Activated B cell treated with CpG ODN at 0.5 μM for 24 hours (primary cell): ENCODE measurements around the gene GNG4. TPM values are rescaled to one million over a fixed set of nuclear protein-coding genes. Genes with fewer than 3 reads are reported as not detected.

Source experiments
- ATAC-seq: fragments of 200-7000 bp; cut with Tn5 transposase; one replicate; pipeline ENCODE4 v1.10.0; 2021; ENCODE audit warnings: low read depth, mild to moderate bottlenecking, moderate library complexity
- CTCF ChIA-PET: fragments of 350-600 bp; sonication (Branson Sonifier 250); formaldehyde crosslinking; loops from one replicate; lab custom pipeline; 2021; ENCODE audit warnings: antibody characterized with exemption; lab: Charles Lee
- POLR2A ChIA-PET: fragments of 350-600 bp; sonication (Branson Sonifier 250); formaldehyde crosslinking; loops from one replicate; lab custom pipeline; 2021; ENCODE audit warnings: antibody characterized with exemption; lab: Charles Lee
- DNase-seq: peaks from one replicate; pipeline ENCODE4 v3.0.0; 2022
- H3K27ac Mint-ChIP-seq: one replicate; pipeline ENCODE4 v1.8.0; 2020; ENCODE audit warnings: mixed read lengths
- H3K27me3 Mint-ChIP-seq: one replicate; pipeline ENCODE4 v1.8.0; 2021; ENCODE audit warnings: mixed read lengths
- H3K36me3 Mint-ChIP-seq: one replicate; pipeline ENCODE4 v1.8.0; 2021; ENCODE audit warnings: low read depth, mixed read lengths
- H3K4me1 Mint-ChIP-seq: one replicate; pipeline ENCODE4 v1.8.0; 2021; ENCODE audit warnings: mixed read lengths
- H3K4me3 Mint-ChIP-seq: one replicate; pipeline ENCODE4 v1.8.0; 2020; ENCODE audit warnings: mild to moderate bottlenecking, mixed read lengths
- H3K9me3 Mint-ChIP-seq: one replicate; pipeline ENCODE4 v1.8.0; 2020; ENCODE audit warnings: mixed read lengths
- intact Hi-C: fragments of 100-400 bp; cut with micrococcal nuclease; formaldehyde crosslinking; loops from one replicate; pipeline ENCODE4 v1.15.1; 2024
- total RNA-seq: library from RNA; stranded (reverse); gene quantifications from 2 replicates; pipeline ENCODE4 v1.2.3, GENCODE V29; 2022
- TF ChIP-seq, protein P1 (sequence below): fragments of 200-600 bp; IDR thresholded peaks from one replicate; pipeline ENCODE4 v1.8.0; 2022; ENCODE audit warnings: antibody characterized with exemption, mild to moderate bottlenecking

GNG4 gene
- total RNA-seq, 1 donor from 2014 or later: 2.2 TPM

DNA sequence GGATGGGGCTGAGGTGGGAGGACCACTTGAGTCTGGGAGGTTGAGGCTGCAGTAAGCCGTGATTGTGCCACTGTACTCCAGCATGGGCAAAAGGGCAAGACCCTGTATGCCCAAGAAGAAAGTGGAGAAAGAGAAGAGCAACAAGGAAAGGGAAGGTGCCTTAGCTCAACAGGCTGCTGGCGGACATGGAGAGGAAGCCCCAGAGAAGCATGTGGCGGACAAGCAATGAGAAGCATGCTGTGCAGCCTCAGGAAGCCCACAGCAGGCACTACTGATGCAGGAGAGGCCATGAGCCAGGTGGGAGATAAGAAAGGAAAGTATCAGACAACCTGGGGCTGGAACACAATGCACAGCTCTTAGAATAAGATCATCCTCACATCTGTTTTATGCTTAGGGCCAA, 32.6 kb upstream of the GNG4 start:
- POLR2A ChIA-PET: no interaction called here
- ATAC-seq: no peak

DNA sequence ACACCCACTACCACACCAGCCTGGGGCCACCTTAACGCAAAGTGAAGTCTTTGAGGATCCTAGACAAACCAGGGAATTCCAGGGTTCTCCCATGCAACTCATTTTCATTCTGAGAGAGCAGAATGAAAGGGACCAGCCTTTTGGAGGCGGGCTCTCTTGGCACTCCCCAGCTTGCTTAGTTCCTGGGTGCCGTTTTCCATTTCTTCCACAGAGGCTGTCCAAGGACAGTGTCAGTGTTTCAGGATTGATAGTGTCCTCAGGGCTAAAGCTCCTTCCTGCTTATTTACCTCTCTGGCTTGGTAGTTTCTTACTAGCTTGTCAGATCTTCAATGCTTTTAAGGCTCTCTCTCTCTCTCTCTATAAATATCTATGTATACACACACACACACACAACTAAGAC, 30.1 kb upstream of the GNG4 start:
- ChIA-PET CTCF (no interaction called here), POLR2A (no interaction called here)
- Mint-ChIP-seq H3K27me3 (no peaks in the 10 kb centered on the region), H3K36me3 (peaks cover 79% of the 10 kb centered on the region), H3K4me3 (no peak overlapping the region), H3K4me1 (no peaks in the 10 kb centered on the region), H3K9me3 (peaks cover 13% of the 10 kb centered on the region), H3K27ac (no peak overlapping the region)
- TF ChIP-seq, protein P1, sequence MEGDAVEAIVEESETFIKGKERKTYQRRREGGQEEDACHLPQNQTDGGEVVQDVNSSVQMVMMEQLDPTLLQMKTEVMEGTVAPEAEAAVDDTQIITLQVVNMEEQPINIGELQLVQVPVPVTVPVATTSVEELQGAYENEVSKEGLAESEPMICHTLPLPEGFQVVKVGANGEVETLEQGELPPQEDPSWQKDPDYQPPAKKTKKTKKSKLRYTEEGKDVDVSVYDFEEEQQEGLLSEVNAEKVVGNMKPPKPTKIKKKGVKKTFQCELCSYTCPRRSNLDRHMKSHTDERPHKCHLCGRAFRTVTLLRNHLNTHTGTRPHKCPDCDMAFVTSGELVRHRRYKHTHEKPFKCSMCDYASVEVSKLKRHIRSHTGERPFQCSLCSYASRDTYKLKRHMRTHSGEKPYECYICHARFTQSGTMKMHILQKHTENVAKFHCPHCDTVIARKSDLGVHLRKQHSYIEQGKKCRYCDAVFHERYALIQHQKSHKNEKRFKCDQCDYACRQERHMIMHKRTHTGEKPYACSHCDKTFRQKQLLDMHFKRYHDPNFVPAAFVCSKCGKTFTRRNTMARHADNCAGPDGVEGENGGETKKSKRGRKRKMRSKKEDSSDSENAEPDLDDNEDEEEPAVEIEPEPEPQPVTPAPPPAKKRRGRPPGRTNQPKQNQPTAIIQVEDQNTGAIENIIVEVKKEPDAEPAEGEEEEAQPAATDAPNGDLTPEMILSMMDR: no peak
- DNase-seq (no peak), ATAC-seq (no peak)
- intact Hi-C loops: no loop called here

More for the DNA sequence above, 32.6 kb upstream of the GNG4 start:
- H3K9me3 Mint-ChIP-seq: no peaks in the 10 kb centered on the region
- H3K36me3 Mint-ChIP-seq: peaks cover 77% of the 10 kb centered on the region
- TF ChIP-seq, protein P1: no peak
- no peaks in the 10 kb centered on the region for H3K4me1 Mint-ChIP-seq
- intact Hi-C loops: no loop called here
- DNase-seq: no peak
- no peaks in the 10 kb centered on the region for H3K27me3 Mint-ChIP-seq
- CTCF ChIA-PET: no interaction called here
- no peak overlapping the region for H3K4me3 Mint-ChIP-seq
- H3K27ac Mint-ChIP-seq: no peak overlapping the region

DNA sequence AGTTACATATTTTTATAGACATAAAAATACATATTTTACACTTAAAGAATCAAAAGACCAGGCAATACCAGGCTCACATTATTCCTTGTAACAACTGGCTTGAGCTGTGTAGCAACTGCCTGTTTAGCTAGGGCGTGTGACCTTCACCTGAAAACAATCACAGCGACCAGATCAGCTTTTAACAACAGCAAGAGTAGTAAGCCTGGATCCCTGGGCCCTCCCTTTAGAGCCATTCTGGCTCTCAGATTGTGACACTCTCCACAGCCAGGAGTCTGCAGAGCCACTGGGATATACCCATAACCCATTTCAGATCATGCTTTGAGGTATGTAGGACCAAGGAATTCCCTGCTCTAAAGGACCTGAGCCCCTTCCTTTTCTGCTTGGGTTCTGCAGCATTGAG, 29.4 kb upstream of the GNG4 start:
- ChIA-PET POLR2A (no interaction called here), CTCF (interaction anchor here (0.7 kb wide), 1 partner anchor 104 kb away, joined by 3 read pairs; no protein-coding TSS in a partner anchor)
- no peaks in the 10 kb centered on the region for H3K4me1 Mint-ChIP-seq
- peaks cover 80% of the 10 kb centered on the region for H3K36me3 Mint-ChIP-seq
- TF ChIP-seq, protein P1: no peak
- peaks cover 13% of the 10 kb centered on the region for H3K9me3 Mint-ChIP-seq
- no peaks in the 10 kb centered on the region for H3K27me3 Mint-ChIP-seq
- no peak overlapping the region for H3K27ac Mint-ChIP-seq
- no peak overlapping the region for H3K4me3 Mint-ChIP-seq
- ATAC-seq (no peak), DNase-seq (no peak)
- intact Hi-C loops: no loop called here

DNA sequence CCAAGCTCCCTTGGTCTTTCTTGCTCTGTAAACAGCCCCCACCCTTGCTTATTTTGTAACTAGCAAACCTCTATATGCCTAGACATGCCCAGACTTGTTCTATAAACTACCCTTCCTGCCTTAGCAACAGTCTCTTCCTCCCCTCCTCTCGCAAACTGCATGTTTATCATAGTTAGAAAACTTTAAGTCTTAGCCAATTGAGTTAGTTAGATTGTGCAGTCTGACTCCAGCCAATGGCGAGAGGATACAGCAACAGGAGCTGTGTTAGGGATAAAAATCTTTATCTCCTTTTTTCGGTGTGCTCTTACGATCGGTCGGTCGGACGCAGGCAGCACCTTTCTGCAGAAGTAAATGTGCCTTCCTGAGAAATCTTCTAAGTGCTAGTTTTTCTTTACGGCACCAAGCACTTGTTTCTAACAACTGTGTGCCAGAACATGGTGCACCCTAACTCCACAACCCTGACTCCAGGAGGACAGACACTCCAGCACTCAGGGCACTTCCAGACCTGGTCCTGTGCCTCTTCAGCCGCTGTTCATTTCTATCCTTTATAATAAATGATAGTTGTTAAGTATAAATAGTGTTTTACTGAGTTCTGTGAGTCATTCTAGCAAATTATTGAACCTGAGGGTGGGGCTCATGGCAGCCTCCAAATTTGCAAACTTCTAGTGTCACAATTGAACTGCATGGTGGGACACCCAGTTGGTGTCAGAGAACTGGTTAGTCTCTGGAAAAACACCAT, 25.7 kb upstream of the GNG4 start:
- CTCF ChIA-PET: no interaction called here
- intact Hi-C loops: no loop called here
- H3K36me3 Mint-ChIP-seq: peaks cover 79% of the 10 kb centered on the region
- no peaks in the 10 kb centered on the region for H3K27me3 Mint-ChIP-seq
- DNase-seq: no peak
- ATAC-seq: no peak
- no peak overlapping the region for H3K4me3 Mint-ChIP-seq
- POLR2A ChIA-PET: no interaction called here
- no peak overlapping the region for H3K27ac Mint-ChIP-seq
- TF ChIP-seq, protein P1: no peak
- no peaks in the 10 kb centered on the region for H3K4me1 Mint-ChIP-seq
- peaks cover 42% of the 10 kb centered on the region for H3K9me3 Mint-ChIP-seq

DNA sequence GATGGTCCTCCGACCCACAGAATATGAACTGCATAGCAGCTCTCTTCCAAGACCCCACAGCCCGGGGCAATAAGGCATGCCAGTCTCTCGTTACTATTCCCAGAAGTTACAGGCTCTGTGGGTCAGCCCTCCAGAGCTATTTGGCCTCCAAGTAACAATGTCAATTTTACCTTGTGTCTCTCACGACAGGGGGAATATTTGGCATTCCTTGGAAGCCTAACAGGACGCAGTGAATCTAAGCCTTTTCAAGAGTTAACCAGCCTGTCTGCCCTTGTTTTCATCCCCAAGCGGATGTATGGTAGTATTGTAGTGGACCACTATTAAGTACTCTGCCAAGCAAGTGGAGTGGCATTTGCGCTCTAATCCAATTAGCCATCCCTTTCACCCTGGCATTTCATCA, 24.4 kb upstream of the GNG4 start:
- Mint-ChIP-seq H3K27me3 (no peaks in the 10 kb centered on the region), H3K4me3 (no peak overlapping the region), H3K27ac (no peak overlapping the region), H3K36me3 (peaks cover 82% of the 10 kb centered on the region), H3K9me3 (peaks cover 50% of the 10 kb centered on the region), H3K4me1 (no peaks in the 10 kb centered on the region)
- ATAC-seq (no peak), DNase-seq (no peak)
- intact Hi-C loops: no loop called here
- ChIA-PET POLR2A (interaction anchor here (0.7 kb wide), 1 partner anchor 105 kb away, joined by 4 read pairs; no protein-coding TSS in a partner anchor), CTCF (no interaction called here)
- TF ChIP-seq, protein P1: no peak
